DMS53 treated with DMSO at 0.1 percent for 48 hours (cell line): Measurements from ENCODE around the gene DCDC1.
A peak's percentile ranks its signal among the peaks of the same experiment; 100 is the strongest.
"Not testable (repeated sequence)": the region's sequence is repeated elsewhere in the genome, so short reads cannot be mapped to it uniquely, and the experiment has no call there.

Experiments used
- DNase-seq: peaks from one replicate; lab custom pipeline; 2025; ENCODE audit not compliant: unreplicated experiment; lab: John Stamatoyannopoulos, UW

DCDC1 gene

GRCh38 chr11:30991376-30991775 is 378.2 kb downstream of the DCDC1 start:
- no peak for DNase-seq

GRCh38 chr11:30990625-30991296 is 378.8 kb downstream of the DCDC1 start:
- peak; percentile 62 for DNase-seq

GRCh38 chr11:30987819-30988218 is 381.7 kb downstream of the DCDC1 start:
- DNase-seq: no peak

GRCh38 chr11:30985536-30985935 is 384.0 kb downstream of the DCDC1 start:
- no peak for DNase-seq

GRCh38 chr11:30984827-30985226 is 384.7 kb downstream of the DCDC1 start:
- no peak for DNase-seq

GRCh38 chr11:30984442-30984816 is 385.1 kb downstream of the DCDC1 start:
- DNase-seq: no peak

- DNase-seq: no peak
Measured at GRCh38 chr11:30983776-30984441, 385.6 kb downstream of the DCDC1 start.

- no peak for DNase-seq
Measured at GRCh38 chr11:30983143-30983542, 386.4 kb downstream of the DCDC1 start.

GRCh38 chr11:30967579-30967978 is 402.0 kb downstream of the DCDC1 start:
- no peak for DNase-seq

- DNase-seq: peak; percentile 33
Measured at GRCh38 chr11:30960387-30960992, 409.0 kb downstream of the DCDC1 start.

- no peak for DNase-seq
Measured at GRCh38 chr11:30956751-30957150, 412.8 kb downstream of the DCDC1 start.

GRCh38 chr11:30949838-30950237 is 419.7 kb downstream of the DCDC1 start:
- DNase-seq: no peak

- DNase-seq: not testable (repeated sequence)
Measured at GRCh38 chr11:30947715-30948114, 421.8 kb downstream of the DCDC1 start.

- no peak for DNase-seq
Measured at GRCh38 chr11:30938810-30939209, 430.7 kb downstream of the DCDC1 start.

GRCh38 chr11:30938171-30938570 is 431.4 kb downstream of the DCDC1 start:
- no peak for DNase-seq

- no peak for DNase-seq
Measured at GRCh38 chr11:30936491-30936890, 433.0 kb downstream of the DCDC1 start.

- no peak for DNase-seq
Measured at GRCh38 chr11:30935861-30936260, 433.7 kb downstream of the DCDC1 start.

- no peak for DNase-seq
Measured at GRCh38 chr11:30926130-30926529, 443.4 kb downstream of the DCDC1 start.

- DNase-seq: no peak
Measured at GRCh38 chr11:30921811-30922210, 447.7 kb downstream of the DCDC1 start.

GRCh38 chr11:30919389-30920152 is 450.0 kb downstream of the DCDC1 start:
- no peak for DNase-seq

- peak; percentile 35 for DNase-seq
Measured at GRCh38 chr11:30917859-30918478, 451.6 kb downstream of the DCDC1 start.
